K562 (cell line): Measurements from ENCODE around the gene PRKD1. TPM values are rescaled to one million over a fixed set of nuclear protein-coding genes. Genes with fewer than 3 reads are reported as not detected.

Source experiments
- CAMTA2 ChIP-seq: fragments of 250-450 bp; sonication (Bioruptor Pico); conservative IDR thresholded peaks from 2 replicates; pipeline ENCODE4 v1.5.1; 2022
- CCNT2 ChIP-seq: IDR thresholded peaks from 2 replicates; pipeline ENCODE4 v1.6.1; 2011; ENCODE audit warnings: borderline replicate concordance, low read depth, mild to moderate bottlenecking, moderate library complexity, mixed read lengths, low read length; ENCODE audit not compliant: insufficient read length; ENCODE audit errors: extremely low read depth
- CREB1 ChIP-seq, 2 experiments: sonication (generic) in 1 of 2; formaldehyde crosslinking in 1 of 2; IDR thresholded peaks; 2 replicates each; pipeline versions ENCODE4 v1.6.1 to v1.8.0; 2012 to 2022; ENCODE audit warnings: inconsistent platforms in 1 of 2, mild to moderate bottlenecking in 1 of 2, missing genetic modification reagents in 1 of 2, moderate library complexity in 1 of 2
- DDX20 ChIP-seq: fragments of 450-650 bp; IDR thresholded peaks from 2 replicates; pipeline ENCODE4 v1.6.1; 2016; ENCODE audit warnings: missing genetic modification characterization, low read depth, mild to moderate bottlenecking, missing compliant biosample characterization, moderate library complexity
- HNRNPK ChIP-seq: fragments of 200-400 bp; formaldehyde crosslinking; IDR thresholded peaks from one replicate; pipeline ENCODE4 v1.6.1; 2018; ENCODE audit warnings: mild to moderate bottlenecking, low read depth, low read length; ENCODE audit not compliant: poor library complexity, severe bottlenecking
- MAFK ChIP-seq: IDR thresholded peaks from 2 replicates; pipeline ENCODE4 v1.6.1; 2011; ENCODE audit warnings: low read length, improper control_type of control experiment
- MAZ ChIP-seq, 2 experiments: fragments of 450-650 bp in 1 of 2; sonication (generic) in 1 of 2; formaldehyde crosslinking; IDR thresholded peaks in 1 of 2; conservative IDR thresholded peaks in 1 of 2; 2 replicates each; pipeline versions ENCODE4 v1.4.0 to v1.5.0; 2020; ENCODE audit warnings: mild to moderate bottlenecking in 1 of 2, missing genetic modification reagents in 1 of 2
- MIER1 ChIP-seq: fragments of 450-650 bp; IDR thresholded peaks from 2 replicates; pipeline ENCODE4 v1.6.1; 2016; ENCODE audit warnings: antibody characterized with exemption, mild to moderate bottlenecking, low read depth
- NCOR1 ChIP-seq: fragments of 450-650 bp; IDR thresholded peaks from 2 replicates; pipeline ENCODE4 v1.6.1; 2016; ENCODE audit warnings: mild to moderate bottlenecking, moderate library complexity
- NFIC ChIP-seq: fragments of 450-650 bp; IDR thresholded peaks from 2 replicates; pipeline ENCODE4 v1.6.1; 2017; ENCODE audit warnings: mild to moderate bottlenecking, inconsistent platforms
- NR2C2 ChIP-seq, 2 experiments: fragments of 200-800 bp in 1 of 2; sonication (Bioruptor generic) in 1 of 2; sonication (generic) in 1 of 2; formaldehyde crosslinking in 1 of 2; IDR thresholded peaks; 2 replicates each; pipeline versions ENCODE4 v1.6.1 to v1.8.0; 2016 to 2022; ENCODE audit warnings: mild to moderate bottlenecking in 1 of 2, missing compliant biosample characterization in 1 of 2, missing genetic modification characterization in 1 of 2, missing genetic modification reagents in 1 of 2
- PCBP1 ChIP-seq: fragments of 200-400 bp; formaldehyde crosslinking; IDR thresholded peaks from 2 replicates; pipeline ENCODE4 v1.6.1; 2018; ENCODE audit warnings: mild to moderate bottlenecking, low read depth, low read length; ENCODE audit not compliant: poor library complexity, severe bottlenecking
- POLR2B ChIP-seq: fragments of 450-650 bp; IDR thresholded peaks from 2 replicates; pipeline ENCODE4 v1.6.1; 2018; ENCODE audit warnings: low read depth; ENCODE audit not compliant: partially characterized antibody
- POLR2H ChIP-seq: IDR thresholded peaks from 2 replicates; pipeline ENCODE4 v1.6.1; 2016; ENCODE audit warnings: missing genetic modification characterization, low read depth, mild to moderate bottlenecking, control low read depth, missing compliant biosample characterization, moderate library complexity
- PRPF4 ChIP-seq: fragments of 200-400 bp; formaldehyde crosslinking; IDR thresholded peaks from one replicate; pipeline ENCODE4 v1.6.1; 2017; ENCODE audit warnings: low read length, low read depth, mild to moderate bottlenecking; ENCODE audit not compliant: insufficient read depth, poor library complexity, severe bottlenecking
- SAFB2 ChIP-seq: fragments of 200-400 bp; formaldehyde crosslinking; IDR thresholded peaks from 2 replicates; pipeline ENCODE4 v1.6.1; 2018; ENCODE audit warnings: borderline replicate concordance, low read length, low read depth, moderate library complexity; ENCODE audit not compliant: severe bottlenecking
- SMAD3 ChIP-seq: fragments of 450-650 bp; formaldehyde crosslinking; conservative IDR thresholded peaks from 2 replicates; pipeline ENCODE4 v1.4.0; 2020; ENCODE audit warnings: mild to moderate bottlenecking
- SMARCB1 ChIP-seq: IDR thresholded peaks from 2 replicates; pipeline ENCODE4 v1.6.1; 2011; ENCODE audit warnings: improper control_type of control experiment, low read depth; ENCODE audit not compliant: insufficient read length
- SRSF3 ChIP-seq: fragments of 200-400 bp; formaldehyde crosslinking; IDR thresholded peaks from 2 replicates; pipeline ENCODE4 v1.6.1; 2016; ENCODE audit warnings: mild to moderate bottlenecking, low read length, moderate library complexity; ENCODE audit not compliant: insufficient read depth
- TEAD4 ChIP-seq, 2 experiments: sonication (generic) in 1 of 2; formaldehyde crosslinking in 1 of 2; IDR thresholded peaks; 2 replicates each; pipeline versions ENCODE4 v1.6.1 to v1.8.0; 2012 to 2022; ENCODE audit warnings: borderline replicate concordance in 1 of 2, inconsistent platforms in 1 of 2, low read length in 1 of 2, mild to moderate bottlenecking in 1 of 2, missing genetic modification reagents in 1 of 2
- THAP7 ChIP-seq: fragments of 250-450 bp; sonication (Bioruptor Pico); IDR thresholded peaks from 2 replicates; pipeline ENCODE4 v1.5.0; 2021
- ZBTB17 ChIP-seq: fragments of 450-650 bp; formaldehyde crosslinking; IDR thresholded peaks from 2 replicates; pipeline ENCODE4 v1.4.0; 2020; ENCODE audit warnings: mild to moderate bottlenecking
- ZBTB9 ChIP-seq: fragments of 450-650 bp; formaldehyde crosslinking; IDR thresholded peaks from 2 replicates; pipeline ENCODE4 v1.4.0; 2020; ENCODE audit warnings: mild to moderate bottlenecking, moderate library complexity
- ZNF551 ChIP-seq: fragments of 250-450 bp; sonication (Bioruptor Pico); IDR thresholded peaks from 2 replicates; pipeline ENCODE4 v1.5.0; 2021; ENCODE audit warnings: mild to moderate bottlenecking, moderate library complexity
- ZNF583 ChIP-seq: fragments of 250-450 bp; sonication (Bioruptor Pico); IDR thresholded peaks from 2 replicates; pipeline ENCODE4 v1.4.0; 2020
- ZNF644 ChIP-seq: fragments of 200-800 bp; sonication (Bioruptor generic); IDR thresholded peaks from 2 replicates; pipeline ENCODE4 v1.6.1; 2016; ENCODE audit warnings: low read depth, missing genetic modification characterization, missing compliant biosample characterization
- ZNF785 ChIP-seq: fragments of 250-450 bp; sonication (Bioruptor Pico); IDR thresholded peaks from 2 replicates; pipeline ENCODE4 v1.4.0; 2020; ENCODE audit warnings: mild to moderate bottlenecking
- polyA plus RNA-seq, 8 experiments: library from polyadenylated mRNA; depleted of rRNA in 4 of 8; stranded (reverse) in 5 of 8; unstranded in 3 of 8; fragments of >200 nt; fragmentation: Nextera tagmentation in 2 of 8; fragmentation: Illumina TruSeq in 1 of 8; extraction: Ambion mirVana in 2 of 8; extraction: Trizol in 1 of 8; gene quantifications; 2 replicates each; pipeline versions ENCODE4 v1.2.1 to v1.2.3, GENCODE V29; 2011 to 2014; ENCODE audit warnings: inconsistent platforms in 1 of 8, missing spikeins in 1 of 8
- total RNA-seq, 7 experiments: library from RNA; depleted of rRNA in 6 of 7; stranded (reverse); fragments of >200 nt in 6 of 7; fragmentation: Illumina TruSeq in 2 of 7; extraction: Trizol in 2 of 7; gene quantifications; 2 replicates each; pipeline versions ENCODE4 v1.2.1 to v1.2.3, GENCODE V29; 2011 to 2021; ENCODE audit warnings: low replicate concordance in 1 of 7

Gene PRKD1
- total and polyA plus RNA-seq, 9 of the 15 experiments (the other 6 are each of a cell fraction or from before 2014, with no cell fraction given), result 0.04 to 0.25 (median 0.13) TPM; not detected in 1

- TF ChIP-seq SRSF3, result no peak
- TF ChIP-seq MIER1, result no peak
- no peak for TF ChIP-seq CREB1 (IDR thresholded peaks at IDR 0.05)
- TF ChIP-seq CREB1 (CRISPR knock-in tag; IDR thresholded peaks at IDR 0.05), result no peak
- no peak for TF ChIP-seq MAFK
- no peak for TF ChIP-seq CAMTA2
- TF ChIP-seq TEAD4 (IDR thresholded peaks at IDR 0.05; ENCODE audit: low read length), result peak; percentile 65
- TF ChIP-seq TEAD4 (CRISPR knock-in tag; IDR thresholded peaks at IDR 0.05; ENCODE audit: borderline replicate concordance), result no peak
- TF ChIP-seq PCBP1, result no peak
- TF ChIP-seq ZNF583 (CRISPR knock-in tag), result no peak
- TF ChIP-seq NCOR1, result no peak
- peak; percentile 72 for TF ChIP-seq ZNF644 (tag)
- TF ChIP-seq MAZ (CRISPR knock-in tag; conservative IDR thresholded peaks at IDR 0.05 in 1 of 2, IDR thresholded peaks at IDR 0.05 in 1 of 2), result peak in 1 of 2 experiments; percentile 17; a peak in 1 of 4 replicates
- no peak for TF ChIP-seq DDX20 (tag)
- no peak for TF ChIP-seq SAFB2
- no peak for TF ChIP-seq NR2C2 (CRISPR knock-in tag; IDR thresholded peaks at IDR 0.05)
- peak; percentile 30; the same call in 1 of the 2 replicates for TF ChIP-seq NR2C2 (tag; IDR thresholded peaks at IDR 0.05)
- TF ChIP-seq ZBTB9 (CRISPR knock-in tag), result no peak
- TF ChIP-seq SMAD3 (CRISPR knock-in tag), result peak; percentile 48; the same call in 1 of the 2 replicates
- no peak for TF ChIP-seq CCNT2
- no peak for TF ChIP-seq POLR2B
- no peak for TF ChIP-seq ZNF785
- TF ChIP-seq THAP7 (CRISPR knock-in tag), result no peak
- no peak for TF ChIP-seq PRPF4
- TF ChIP-seq ZNF551 (CRISPR knock-in tag), result no peak
- no peak for TF ChIP-seq SMARCB1
- peak; percentile 40; the same call in 1 of the 2 replicates for TF ChIP-seq NFIC
- no peak for TF ChIP-seq HNRNPK
- peak; percentile 32; the same call in 1 of the 2 replicates for TF ChIP-seq ZBTB17 (CRISPR knock-in tag)
- TF ChIP-seq POLR2H (tag), result peak; percentile 44
Measured at GRCh38 chr14:29805415-29806123, 122.1 kb downstream of the PRKD1 start (continued).
